ENCODE results near the gene SORBS1. TPM values are rescaled to one million over a fixed set of nuclear protein-coding genes. Genes with fewer than 3 reads are reported as not detected.

Gene SORBS1
- total and polyA plus RNA-seq, 2 of the 13 experiments (the other 11 are each of a cell fraction or from before 2014, with no cell fraction given), result 16.8 to 39.8 TPM

DNA sequence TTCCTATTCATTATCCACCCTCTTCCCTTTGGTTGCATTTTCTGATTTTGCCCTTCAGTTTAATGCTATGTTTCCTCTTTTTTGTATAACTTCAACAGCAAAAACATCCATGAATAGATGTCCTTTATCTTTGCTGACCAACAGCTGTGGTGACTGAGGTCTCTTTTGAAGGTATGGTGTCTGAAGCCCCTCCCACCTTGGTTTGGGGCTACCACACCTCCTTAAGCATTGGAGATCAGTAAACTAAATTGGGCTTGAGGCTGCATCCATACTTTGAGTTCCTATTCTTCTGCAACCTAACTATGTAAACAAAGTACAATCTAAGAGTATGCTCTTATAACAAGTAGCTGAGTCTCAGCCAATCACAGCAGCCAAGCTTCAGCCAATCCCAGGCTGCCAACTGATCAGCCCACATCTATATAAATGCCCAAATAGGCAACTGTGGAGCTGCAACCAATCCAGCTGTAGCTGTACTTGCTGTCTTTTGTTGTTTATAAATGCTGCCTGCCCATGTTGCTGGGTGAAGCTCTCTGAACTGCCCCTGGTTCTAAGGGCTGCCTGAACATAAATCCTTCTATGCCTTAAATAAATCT, 201.0 kb downstream of the SORBS1 start:
- peaks cover 37% of the 10 kb centered on the region for H3K4me1 ChIP-seq (ENCODE audit: insufficient read depth, low read length)
- ChIA-PET POLR2A (interaction anchor here (1.1 kb wide), 1 partner anchor 13 kb away, joined by 3 read pairs; no protein-coding TSS in a partner anchor), CTCF (ENCODE audit: low intra/inter-chr PET ratio, low total read pairs) (no interaction called here)
- no peak for ATAC-seq
- FAIRE-seq, result no peak
- no peak overlapping the region for H3K9ac ChIP-seq (ENCODE audit: insufficient read depth, low read depth, low read length)
- intact Hi-C loops (cut with micrococcal nuclease; ENCODE audit: unreplicated experiment), result loop anchor here (5.0 kb wide), 1 partner anchor 398 kb away; no protein-coding TSS in a partner anchor
- no peak overlapping the region for H3K4me3 ChIP-seq (replicated peaks in 1 of 3; ENCODE audit: insufficient read depth in 1 of 3, low read depth in 2 of 3, low read length in 3 of 3)
- BruUV-seq (replicated peaks), result no TSS peak
- DNase-seq (ENCODE audit: low spot score), result no peak
- no peak for TF ChIP-seq DZIP1 (CRISPR knock-in tag; IDR thresholded peaks at IDR 0.05)
- TF ChIP-seq ZKSCAN5 (CRISPR knock-in tag; IDR thresholded peaks at IDR 0.05), result no peak
- TF ChIP-seq BRD4 (CRISPR knock-in tag; IDR thresholded peaks at IDR 0.05), result no peak
- TF ChIP-seq NR0B2 (CRISPR knock-in tag; IDR thresholded peaks at IDR 0.05), result no peak
- no peak for TF ChIP-seq RAD21 (CRISPR knock-in tag; IDR thresholded peaks at IDR 0.05)
- TF ChIP-seq SP2 (CRISPR knock-in tag; IDR thresholded peaks at IDR 0.05), result no peak
- no peak for TF ChIP-seq MYNN (CRISPR knock-in tag; IDR thresholded peaks at IDR 0.05; ENCODE audit: low read depth)
- TF ChIP-seq ZNF740 (CRISPR knock-in tag; IDR thresholded peaks at IDR 0.05), result no peak
- H3K27me3 ChIP-seq (ENCODE audit: control insufficient read depth in 1 of 2, insufficient read depth in 2 of 2, low read length in 2 of 2), result no peaks in the 10 kb centered on the region
- in situ Hi-C loops (cut with HindIII; ENCODE audit: extremely low pct_ligation_motif_present, low pct_unique_long_range_greater_than_20kb), result loop anchor here (5.0 kb wide), 3 partner anchors 73 to 228 kb away; no protein-coding TSS in a partner anchor
- H4K20me1 ChIP-seq (ENCODE audit: insufficient read depth, low read length), result no peaks in the 10 kb centered on the region
- H3K36me3 ChIP-seq (replicated peaks in 1 of 2; ENCODE audit: control insufficient read depth in 1 of 2, insufficient read depth in 2 of 2, low read length in 2 of 2), result peaks cover 17 to 27% of the 10 kb centered on the region in 2 experiments; a peak in 4 of 5 replicates
- no peaks in the 10 kb centered on the region for H3K79me2 ChIP-seq (ENCODE audit: insufficient read depth, low read length)
- no peak overlapping the region for H2AFZ ChIP-seq (ENCODE audit: low read length)
- no peak overlapping the region for H3K4me2 ChIP-seq (ENCODE audit: low read depth, low read length)
- no peak overlapping the region for H3K27ac ChIP-seq (ENCODE audit: extremely low read length, insufficient read depth, low read length)
- H3K9me3 ChIP-seq (ENCODE audit: low read length), result no peaks in the 10 kb centered on the region
